GM19239 (cell line): ENCODE data around the gene APOD.
A peak's percentile ranks its signal among the peaks of the same experiment; 100 is the strongest.

Experiments used
- DNase-seq: peaks from one replicate; pipeline ENCODE4 v3.0.0; 2011; ENCODE audit warnings: low spot score; ENCODE audit not compliant: insufficient read length
- FAIRE-seq: peaks from 2 replicates; lab custom pipeline; 2011; peaks lifted over from hg19 to GRCh38; lab: Jason Lieb, UNC

Gene APOD

DNA sequence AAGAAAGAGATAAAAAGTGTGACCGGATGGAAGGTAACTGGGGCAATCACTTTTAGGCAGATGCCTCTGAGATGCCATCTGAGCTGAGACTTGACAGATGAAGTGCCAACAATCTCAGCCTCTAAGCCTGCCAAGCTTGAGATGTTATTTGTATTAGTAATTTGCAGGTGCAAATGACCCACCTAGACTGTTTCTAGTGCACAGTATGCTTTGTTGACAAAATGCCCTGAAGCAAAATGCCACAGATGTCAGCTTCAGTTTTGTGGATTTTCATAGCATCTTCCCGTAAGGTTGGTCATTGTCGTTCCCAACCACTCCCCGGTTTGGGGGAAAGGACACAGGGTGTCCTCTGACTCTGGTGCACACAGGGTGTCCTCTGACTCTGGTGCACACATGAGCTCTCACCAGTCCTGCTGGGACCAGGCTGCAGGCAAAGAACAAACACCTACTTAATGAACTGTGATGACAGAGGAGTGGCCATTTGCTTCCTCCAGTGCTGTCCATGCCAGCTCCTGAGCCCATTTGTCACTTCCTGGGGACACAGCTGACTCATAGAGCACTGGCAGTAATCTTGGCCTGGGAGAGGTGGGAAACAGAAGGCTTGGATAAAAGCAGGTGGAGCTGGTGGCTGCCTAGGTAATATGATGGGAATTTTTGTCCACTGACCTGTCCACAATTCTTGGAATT, 23.9 kb downstream of the APOD start:
- no peak for DNase-seq
- no peak for FAIRE-seq

DNA sequence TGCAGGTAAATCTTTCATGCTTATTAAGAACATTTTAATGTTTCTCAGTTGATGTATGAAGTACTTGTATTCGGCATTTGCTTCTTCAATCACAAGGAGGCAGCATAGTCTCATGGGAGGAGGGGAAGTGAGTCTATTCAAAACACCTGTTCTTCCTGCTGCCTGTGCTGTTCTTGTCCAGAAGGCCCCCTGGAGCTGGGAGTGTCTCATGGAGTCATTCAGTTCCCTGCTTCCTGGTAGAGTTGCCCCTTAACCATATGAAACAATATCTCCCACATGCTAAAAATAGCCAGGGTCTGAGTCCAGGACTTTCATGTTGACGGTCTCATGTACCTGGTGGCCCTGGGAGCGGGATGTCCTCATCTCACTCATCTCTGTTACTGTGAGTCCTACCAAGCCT, 25.1 kb downstream of the APOD start:
- peak; percentile 88 for FAIRE-seq
- no peak for DNase-seq

DNA sequence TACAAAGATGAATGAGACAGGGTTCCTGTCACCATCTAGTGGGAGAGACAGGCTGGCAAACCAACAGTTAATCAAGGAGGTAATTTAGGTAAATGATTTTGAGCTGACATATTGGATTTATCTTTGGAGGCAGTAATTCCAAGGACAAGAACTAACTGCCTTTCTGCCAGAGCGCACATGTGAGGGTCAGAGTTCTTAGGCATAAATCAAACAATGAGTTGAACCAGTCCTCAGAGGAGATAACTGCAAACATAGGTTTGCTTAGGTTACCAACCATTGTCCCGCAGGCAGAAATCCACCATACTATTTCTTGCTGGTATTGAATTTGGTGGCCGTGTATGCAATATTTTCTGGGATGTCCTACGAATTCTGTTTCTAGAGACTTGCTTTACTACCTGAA, 26.4 kb downstream of the APOD start:
- no peak for DNase-seq
- FAIRE-seq, result no peak

DNA sequence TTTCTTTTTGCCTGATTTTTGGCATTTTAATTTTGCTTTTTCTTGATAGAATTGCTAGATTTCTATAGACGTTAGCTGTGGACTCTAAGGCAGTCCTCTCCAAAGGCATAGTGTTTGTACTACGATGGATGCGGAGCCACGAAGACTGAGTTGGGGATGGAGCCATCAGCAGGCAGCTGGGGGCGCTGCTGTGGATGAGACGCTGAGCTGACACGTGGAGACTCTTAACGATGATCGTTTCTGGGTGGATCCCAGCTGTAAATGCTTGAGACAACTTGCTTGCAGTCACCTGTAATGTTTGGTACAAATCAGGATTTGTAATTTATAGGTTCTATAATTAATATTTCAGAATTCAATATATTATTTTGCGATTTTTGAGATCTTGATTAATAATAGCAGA, 27.4 kb downstream of the APOD start:
- FAIRE-seq, result no peak

DNA sequence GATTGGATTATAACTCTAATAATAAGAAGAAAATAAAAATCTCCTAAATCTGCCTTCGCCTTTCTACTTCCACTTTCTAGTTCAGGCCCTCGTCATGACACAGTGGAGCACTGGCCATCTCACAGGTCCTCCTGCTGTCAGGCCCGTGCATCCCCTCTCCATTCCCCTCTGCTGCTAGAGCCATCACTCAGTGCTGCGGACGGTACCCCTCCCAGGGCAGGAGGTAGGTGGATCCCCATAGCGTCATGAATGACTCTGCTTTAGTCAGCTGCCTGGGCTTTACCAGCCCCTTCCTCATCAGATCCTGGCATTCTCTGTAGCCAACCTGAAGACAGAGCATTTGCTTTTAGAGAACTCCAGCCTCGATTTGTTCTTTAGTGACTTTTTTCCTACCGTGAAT, 28.6 kb downstream of the APOD start:
- DNase-seq (no peak), FAIRE-seq (no peak)

More for the DNA sequence above, 27.4 kb downstream of the APOD start:
- no peak for DNase-seq

DNA sequence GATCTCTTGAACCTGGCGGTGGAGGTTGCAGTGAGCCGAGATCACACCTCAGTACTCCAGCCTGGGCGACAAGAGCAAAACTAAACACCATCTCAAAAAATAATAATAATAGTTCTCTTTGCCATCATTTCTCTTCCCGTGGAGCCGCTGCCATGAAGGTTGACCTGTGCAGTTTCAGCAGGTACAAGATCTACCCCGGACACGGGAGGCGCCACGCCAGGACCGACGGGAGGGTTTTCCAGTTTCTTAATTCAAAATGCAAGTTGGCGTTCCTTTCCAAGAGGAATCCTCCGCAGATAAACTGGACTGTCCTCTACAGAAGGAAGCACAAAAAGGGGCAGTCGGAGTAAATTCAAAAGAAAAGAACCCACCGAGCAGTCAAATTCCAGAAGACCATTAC, 29.3 kb downstream of the APOD start:
- FAIRE-seq, result no peak
- no peak for DNase-seq

DNA sequence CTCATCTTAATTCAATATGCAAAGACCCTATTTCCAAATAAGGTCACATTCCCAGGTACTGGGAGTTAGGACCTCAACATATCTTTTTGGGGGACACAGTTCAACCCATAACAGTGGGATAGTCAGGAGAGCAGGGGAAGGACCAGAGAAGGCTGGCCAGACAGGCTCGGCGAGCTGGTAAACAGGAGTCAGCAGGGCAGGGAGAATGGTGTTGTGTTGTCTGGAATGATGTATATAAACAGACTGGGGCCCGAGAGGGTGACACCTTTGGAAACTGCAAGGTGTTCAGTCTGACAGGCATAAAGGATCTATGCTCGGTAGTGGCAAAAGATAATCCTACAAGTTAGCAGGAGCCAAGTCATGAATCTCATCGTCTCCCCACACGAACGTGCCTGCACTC, 30.5 kb downstream of the APOD start:
- no peak for DNase-seq
- no peak for FAIRE-seq

DNA sequence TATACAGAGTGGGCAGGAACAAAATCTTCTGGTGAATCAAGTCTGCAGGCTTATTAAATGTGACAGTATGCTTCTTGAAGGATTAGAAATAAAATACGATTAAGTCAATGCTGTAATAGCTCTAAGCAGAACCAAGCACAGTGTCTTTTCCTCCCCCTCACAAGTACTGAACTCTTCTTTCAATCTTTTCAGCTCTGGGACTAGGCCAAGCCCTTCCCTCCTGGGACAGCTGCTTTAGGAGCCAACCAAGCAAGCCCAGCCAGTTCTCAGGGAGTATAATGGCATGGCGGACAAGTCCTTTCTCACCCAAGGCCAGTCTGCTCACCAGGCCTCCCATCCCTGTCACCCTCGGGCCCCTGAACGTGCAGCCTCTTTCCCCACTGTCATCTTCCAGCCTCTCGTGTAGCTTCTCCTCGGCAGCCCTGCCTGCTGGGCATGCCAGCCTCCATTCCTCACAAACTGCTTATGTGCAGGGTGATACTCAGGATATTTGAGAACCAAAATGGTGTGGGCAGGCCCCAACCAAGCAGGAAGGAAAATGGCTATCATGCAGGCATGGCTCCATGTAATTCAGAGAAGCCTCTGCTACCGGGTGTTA, 32.3 kb downstream of the APOD start:
- DNase-seq, result no peak
- peak; percentile 52 for FAIRE-seq

DNA sequence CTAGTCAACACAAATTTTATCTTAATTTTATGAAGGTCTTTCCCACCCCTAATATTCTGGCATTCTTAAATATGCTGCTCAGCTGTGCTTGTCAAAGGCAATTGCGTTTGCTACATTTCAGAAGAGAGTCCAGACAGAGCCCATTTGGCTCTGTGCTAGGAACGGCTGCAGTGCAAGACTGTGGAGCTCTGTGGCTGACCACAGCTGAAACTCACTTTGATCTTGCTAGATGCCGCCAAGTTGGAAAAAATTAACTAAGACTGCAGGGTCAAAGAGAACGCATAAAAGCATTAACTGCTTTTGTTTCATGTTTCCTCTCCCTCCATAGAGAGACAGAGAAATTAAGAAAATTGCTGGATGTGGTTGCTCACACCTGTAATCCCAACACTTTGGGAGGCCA, 33.0 kb downstream of the APOD start:
- DNase-seq (no peak), FAIRE-seq (peak; percentile 88)

DNA sequence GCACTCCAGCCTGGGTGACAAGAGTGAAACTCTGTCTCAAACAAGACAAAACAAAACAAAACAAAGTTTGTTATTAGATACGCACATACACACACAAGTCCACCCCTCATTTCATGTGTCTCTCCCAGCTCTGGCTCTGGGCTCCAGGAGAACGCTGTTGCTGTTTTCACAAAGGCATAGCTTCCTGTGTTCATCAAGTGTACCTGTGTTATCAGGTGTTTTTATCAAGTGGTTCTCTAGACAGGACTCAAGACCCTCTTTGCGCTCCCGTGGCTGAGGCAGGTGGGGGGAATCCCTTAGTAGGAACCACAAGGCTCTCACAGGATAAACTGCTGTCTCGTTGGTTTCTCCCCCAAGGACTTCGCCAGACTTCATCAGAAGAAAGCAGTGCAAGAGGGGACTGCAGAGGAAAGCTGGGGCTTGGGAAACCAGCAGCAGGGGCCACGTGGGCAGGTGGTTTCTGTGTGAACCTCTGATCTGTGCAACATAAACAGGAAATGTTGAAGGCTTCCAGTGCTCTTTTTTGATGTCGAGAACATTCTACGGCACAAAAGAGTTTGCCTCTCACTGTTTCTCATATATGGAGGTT, 33.7 kb downstream of the APOD start:
- DNase-seq, result no peak
- FAIRE-seq, result peak; percentile 96

DNA sequence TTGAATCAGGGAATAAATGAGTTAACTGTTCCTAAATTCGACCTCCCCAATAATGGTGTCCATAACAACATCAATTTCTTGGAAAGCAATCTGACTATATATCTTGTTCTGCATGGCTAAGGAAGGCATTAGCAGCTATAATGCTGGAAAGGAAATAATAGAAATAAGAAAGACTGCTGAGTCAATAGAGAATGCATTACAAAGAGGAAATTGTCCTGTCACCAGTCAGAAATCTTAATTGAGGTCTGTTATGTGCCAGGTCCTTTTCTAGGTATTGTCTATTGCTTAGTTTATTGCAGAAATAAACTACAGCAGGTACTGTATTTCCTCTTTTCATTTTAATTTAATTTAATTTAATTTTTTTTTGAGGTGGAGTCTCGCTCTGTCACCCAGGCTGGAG, 34.8 kb downstream of the APOD start:
- DNase-seq, result no peak

DNA sequence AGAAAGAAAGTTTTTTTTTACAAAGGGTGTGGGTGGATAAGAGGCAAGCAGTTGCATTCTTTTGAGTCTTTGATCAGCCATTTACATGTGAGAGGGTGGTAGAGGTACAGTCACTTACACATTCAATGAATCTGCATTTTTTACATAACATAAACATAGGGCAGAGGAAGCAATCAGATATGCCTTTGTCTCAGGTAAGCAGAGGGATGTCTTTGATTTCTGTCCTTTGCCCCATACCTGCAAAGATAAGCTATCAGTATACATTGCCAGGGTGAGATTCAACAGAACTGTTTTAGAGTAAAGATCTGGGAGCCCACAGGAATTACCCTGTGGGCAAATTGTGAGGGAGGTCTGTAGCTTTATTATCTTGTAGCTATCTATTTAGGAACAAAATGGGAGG, 35.2 kb downstream of the APOD start:
- DNase-seq (no peak), FAIRE-seq (no peak)

More for the DNA sequence above, 34.8 kb downstream of the APOD start:
- no peak for FAIRE-seq

DNA sequence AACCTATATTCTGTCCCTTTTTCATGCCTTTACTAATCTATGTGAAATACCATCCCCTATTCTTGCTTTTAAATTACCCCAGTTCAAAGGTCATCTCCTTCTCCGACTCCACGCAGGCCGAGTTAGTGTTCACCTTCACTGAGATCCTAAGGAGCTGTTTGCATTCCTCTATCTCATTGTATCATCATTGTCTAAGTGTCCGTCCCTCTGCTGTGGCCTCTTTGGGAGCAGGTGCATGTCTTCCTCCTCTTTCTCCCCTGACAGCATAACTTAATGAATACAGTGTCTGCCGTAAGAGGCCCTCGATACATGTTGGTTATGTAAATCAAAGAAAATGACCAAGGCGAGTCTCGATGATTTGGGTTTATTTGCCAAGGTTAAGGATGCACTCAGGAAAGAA, 35.7 kb downstream of the APOD start:
- DNase-seq, result no peak
- FAIRE-seq, result no peak

DNA sequence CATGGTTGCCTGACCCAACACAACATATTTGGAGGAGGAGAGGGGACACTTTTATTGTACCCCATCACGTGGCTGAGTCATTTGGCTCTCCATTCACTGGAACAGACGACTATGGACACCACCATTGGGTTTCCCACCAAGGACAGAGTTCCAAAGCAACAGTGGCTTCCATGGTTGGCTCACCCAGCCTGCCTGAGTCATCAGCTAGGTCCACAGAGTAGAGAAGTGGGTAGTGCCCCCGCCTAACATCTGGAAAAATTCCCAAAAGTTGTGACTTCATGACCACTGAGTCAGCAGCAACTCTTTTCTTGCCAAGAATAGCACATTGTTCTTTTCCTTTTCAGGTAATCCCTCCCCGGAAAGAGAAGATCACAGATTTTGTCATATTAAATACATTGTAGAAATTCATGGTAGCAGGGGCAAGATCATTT, 37.6 kb downstream of the APOD start:
- DNase-seq, result no peak

DNA sequence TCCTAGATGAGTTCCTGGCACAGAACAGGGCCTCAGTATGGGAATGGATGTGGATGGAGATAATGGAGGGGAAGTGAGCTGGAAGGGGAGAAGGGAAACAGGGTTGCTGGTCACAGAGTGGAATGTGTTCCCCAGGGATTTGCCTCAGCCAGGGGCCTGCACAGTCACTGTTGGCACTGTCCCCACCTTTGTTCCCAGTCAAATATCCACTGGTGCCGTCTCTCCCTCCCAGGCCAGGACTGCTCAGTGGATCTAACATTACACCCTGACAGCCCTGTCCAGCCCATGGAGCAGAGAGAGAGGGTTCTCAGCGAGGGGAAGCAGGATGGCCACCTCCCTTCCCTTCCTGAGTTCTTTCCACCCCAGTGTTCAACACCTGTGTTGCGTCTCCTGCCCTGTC, 39.1 kb downstream of the APOD start:
- FAIRE-seq, result no peak
- DNase-seq, result no peak

More for the DNA sequence above, 37.6 kb downstream of the APOD start:
- FAIRE-seq, result no peak

DNA sequence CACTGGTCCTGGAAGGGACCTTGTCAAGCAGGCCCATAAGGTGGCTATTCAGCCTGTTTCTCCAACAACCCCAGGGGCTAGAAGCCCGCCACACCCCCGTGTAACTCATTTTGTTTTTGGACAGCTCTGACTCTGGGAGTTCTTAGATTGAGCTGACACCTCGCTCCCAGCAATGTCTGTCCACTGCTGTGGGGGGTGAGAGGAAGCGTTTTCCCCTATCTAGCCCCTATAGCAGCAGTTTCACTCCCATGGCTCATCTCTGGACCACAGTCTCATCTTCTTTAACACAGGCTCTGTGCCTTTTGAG, 39.6 kb downstream of the APOD start:
- no peak for FAIRE-seq
- no peak for DNase-seq

DNA sequence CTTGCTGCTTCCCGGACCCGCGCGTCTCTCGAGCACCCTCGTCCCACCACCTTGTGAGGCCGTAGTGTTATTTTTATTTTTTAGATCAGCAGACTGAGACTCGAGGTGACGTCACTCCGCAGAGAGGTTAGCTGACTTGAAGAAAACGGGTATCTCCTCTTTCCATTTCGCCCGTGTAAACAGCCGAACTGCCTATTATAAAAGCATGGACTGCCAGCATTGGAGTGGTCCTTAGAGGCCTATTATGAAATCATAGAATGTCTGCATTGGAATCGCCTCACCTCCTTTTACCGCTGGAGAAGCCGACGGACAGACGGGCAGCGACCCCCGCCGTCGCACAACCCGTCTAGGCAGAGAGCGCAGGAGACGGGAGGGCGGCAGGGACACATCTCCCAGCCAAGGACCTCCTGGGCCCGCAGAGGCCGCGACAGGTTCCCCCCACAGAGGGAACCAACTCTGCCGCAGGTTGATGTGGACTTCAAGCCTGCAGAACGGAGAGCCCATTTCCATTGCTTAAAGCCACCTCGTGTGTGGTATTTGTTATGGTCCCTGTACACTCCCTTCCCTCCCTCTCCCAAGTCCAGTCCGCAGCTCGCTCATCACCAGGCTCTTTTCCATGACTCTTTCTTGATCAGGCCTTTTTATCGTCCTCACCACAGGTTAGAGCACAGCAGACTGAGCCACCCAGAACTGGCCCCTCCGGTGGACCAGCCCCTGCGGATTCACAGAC, 40.1 kb downstream of the APOD start:
- no peak for FAIRE-seq
- DNase-seq, result no peak

DNA sequence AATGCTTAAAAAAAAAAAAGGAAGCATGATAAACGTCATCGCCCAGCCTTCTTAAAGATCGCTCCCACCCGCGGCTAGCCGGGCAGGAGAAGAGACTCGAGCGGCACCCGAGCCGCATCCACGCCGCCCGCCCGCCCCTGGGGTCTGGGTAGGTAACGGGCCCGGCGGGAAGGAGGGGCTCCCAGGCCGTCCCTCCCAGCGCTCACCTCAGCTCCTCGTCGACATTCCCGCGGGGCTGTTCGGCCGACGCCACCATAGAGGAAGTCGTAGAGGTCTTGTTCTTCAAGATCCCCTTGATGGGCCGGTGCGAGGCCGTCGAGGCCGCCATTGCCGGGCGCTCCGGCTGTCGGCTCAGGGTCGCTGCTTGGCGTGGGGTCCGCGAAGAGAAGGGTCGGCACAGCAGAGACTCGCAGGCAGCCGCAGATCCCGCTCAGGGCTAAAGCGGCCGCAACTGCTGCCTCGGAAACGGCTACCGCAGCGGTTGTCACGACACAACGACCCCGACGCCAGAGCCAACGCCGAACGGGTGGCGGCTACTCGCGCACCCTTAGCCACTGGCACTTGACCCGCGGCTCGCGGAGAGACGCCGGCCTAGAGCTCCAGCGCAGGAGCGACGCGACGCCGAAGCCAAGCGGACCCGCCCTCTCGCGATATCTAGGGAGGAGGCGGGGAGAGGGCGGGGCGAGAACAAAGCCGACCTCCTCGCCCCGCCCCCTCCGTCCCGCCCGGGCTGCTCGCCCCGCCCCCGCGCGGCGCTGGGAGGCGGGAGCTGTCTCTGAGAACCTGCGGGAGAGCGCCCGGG, 40.8 kb downstream of the APOD start, which contains the start of gene PPP1R2:
Gene PPP1R2, minus strand, starts transcription at position 628 of the 802 bp plus-strand sequence. Its CDS starts 300 bp downstream, at position 328.
- peak; percentile 66 for DNase-seq
- FAIRE-seq, result peak; percentile 84

DNA sequence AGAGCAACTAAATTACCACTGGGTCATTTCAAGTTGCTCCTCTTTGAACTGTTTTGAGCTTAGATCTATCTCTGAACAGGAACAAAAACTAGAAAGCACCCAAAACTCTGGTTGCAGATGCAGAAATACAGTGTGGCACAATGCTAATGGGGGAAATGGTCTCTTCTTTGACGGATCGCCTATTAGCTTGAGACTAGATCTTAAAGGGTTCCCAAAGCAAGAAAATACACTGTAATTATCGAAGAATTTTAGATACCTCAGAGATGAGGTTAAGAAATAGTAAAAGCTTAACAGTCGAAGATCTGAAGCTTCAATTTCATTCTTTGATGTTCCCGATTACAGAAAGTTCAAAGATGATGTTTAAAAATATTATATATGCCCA, 41.4 kb downstream of the APOD start:
- DNase-seq (no peak), FAIRE-seq (peak; percentile 84)

DNA sequence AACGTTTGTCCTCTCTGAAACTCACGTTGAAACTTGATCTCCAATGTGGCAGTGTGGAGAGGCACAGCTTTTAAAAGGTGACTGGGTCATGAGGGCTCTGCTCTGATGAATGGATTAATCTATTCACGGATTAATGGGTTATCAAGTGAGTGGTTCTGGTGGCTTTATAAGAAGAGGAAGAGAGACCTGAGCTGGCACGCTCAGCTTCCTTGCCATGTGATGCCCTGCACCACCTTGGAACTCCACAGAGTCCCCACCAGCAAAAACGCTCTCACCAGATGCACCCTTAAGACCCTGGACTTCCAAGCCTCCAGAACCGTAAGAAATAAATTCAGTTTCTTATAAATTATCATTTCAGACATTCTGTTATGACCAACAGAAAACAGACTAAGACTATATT, 43.2 kb downstream of the APOD start:
- FAIRE-seq, result peak; percentile 76
- no peak for DNase-seq
